HFF-Myc (cell line): ENCODE measurements around the gene EFNA4.

Source experiments
- DNase-seq: peaks from one replicate; pipeline ENCODE4 v3.0.0-alpha.2; 2011; ENCODE audit warnings: low read depth; ENCODE audit errors: extremely low read depth
- H3K4me3 ChIP-seq: replicated peaks from 2 replicates; pipeline ENCODE4 v1.5.1; 2011; ENCODE audit warnings: low read depth, mild to moderate bottlenecking, control low read depth, low read length
- TF ChIP-seq, protein P1 (sequence below): IDR thresholded peaks from 2 replicates; pipeline ENCODE4 v1.5.1; 2012; ENCODE audit warnings: mild to moderate bottlenecking, low read depth, low read length, control low read depth; ENCODE audit errors: missing control alignments

The EFNA4 gene

DNA sequence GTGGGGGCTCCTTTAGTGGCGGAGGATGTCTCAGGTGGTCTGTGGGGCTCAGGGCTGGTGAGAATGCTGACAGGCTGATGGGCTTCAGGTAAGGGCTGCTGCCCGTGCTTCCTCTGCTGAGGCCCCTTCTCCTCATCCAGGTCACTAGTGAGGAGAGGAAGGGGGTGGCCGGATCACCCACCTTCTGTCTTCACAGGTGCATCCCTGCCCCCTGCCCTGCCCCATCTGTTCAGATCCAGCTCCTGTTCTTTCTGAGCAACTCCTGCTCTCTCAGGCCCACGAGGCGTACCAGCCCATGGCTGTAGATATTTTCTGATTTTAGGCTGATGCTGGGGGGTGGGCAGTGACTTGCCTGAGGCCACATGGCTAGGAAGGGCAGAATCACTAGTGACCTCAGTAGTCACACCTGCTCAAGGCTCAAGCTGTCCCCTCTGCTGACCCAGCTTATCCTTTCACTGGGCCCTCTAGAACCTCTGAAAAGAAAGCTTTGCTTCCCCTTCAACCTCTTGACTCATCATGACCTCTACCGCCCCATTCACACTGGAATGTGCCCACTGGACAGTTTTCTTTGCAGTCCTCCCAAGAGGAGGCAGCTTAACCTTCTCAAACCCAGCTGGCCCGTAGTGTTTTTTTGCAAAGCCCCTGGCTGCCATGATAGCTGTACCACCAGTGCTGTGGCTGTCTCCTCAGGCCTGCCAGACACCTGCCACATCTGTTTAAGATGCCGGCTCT is 44.8 kb upstream of the EFNA4 start:
- DNase-seq = no peak
- H3K4me3 ChIP-seq = no peak overlapping the region
- TF ChIP-seq, protein P1, sequence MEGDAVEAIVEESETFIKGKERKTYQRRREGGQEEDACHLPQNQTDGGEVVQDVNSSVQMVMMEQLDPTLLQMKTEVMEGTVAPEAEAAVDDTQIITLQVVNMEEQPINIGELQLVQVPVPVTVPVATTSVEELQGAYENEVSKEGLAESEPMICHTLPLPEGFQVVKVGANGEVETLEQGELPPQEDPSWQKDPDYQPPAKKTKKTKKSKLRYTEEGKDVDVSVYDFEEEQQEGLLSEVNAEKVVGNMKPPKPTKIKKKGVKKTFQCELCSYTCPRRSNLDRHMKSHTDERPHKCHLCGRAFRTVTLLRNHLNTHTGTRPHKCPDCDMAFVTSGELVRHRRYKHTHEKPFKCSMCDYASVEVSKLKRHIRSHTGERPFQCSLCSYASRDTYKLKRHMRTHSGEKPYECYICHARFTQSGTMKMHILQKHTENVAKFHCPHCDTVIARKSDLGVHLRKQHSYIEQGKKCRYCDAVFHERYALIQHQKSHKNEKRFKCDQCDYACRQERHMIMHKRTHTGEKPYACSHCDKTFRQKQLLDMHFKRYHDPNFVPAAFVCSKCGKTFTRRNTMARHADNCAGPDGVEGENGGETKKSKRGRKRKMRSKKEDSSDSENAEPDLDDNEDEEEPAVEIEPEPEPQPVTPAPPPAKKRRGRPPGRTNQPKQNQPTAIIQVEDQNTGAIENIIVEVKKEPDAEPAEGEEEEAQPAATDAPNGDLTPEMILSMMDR = no peak

- no peak overlapping the region for H3K4me3 ChIP-seq
- TF ChIP-seq, protein P1 = no peak
- no peak for DNase-seq
These were observed 43.9 kb upstream of the EFNA4 start for GRCh38 chr1:155019377-155020245.

GRCh38 chr1:155022136-155022926 is 41.2 kb upstream of the EFNA4 start:
- TF ChIP-seq, protein P1 = no peak
- DNase-seq = no peak
- no peak overlapping the region for H3K4me3 ChIP-seq

- TF ChIP-seq, protein P1 = no peak
- H3K4me3 ChIP-seq = no peak overlapping the region
- no peak for DNase-seq
These were observed 40.7 kb upstream of the EFNA4 start for GRCh38 chr1:155022927-155023236.

- no peak overlapping the region for H3K4me3 ChIP-seq
- TF ChIP-seq, protein P1 = no peak
- DNase-seq = no peak
These were observed 39.9 kb upstream of the EFNA4 start for GRCh38 chr1:155023627-155024026.

DNA sequence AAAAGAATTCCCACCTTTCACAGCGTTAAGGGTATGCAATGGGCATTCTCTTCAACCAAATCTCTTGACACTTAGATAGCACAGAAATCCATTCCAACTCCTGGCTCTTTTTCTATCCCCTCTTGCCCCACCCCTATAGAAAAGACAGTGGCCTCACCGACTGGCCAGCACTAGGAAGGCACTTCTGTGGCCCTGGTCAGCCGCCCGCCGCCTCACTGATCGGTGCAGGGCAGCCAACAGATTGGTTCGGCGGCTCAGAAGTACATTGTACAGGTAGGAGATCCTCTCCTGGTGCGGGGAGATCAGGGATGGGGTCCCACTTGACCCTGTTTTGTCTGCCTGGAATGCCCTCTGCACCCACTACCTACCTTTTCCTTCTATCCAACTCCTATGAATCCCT is 39.2 kb upstream of the EFNA4 start:
- DNase-seq = no peak
- H3K4me3 ChIP-seq = no peak overlapping the region
- TF ChIP-seq, protein P1 = no peak
